GM20431 (cell line): ENCODE measurements around the gene HOXB9.

ENCODE experiments used
- in situ Hi-C: fragments of 300-500 bp; cut with MseI, MboI; formaldehyde crosslinking; loops from one replicate; pipeline ENCODE4 v1.15.0; 2020; ENCODE audit warnings: low sequenced_read_pairs; ENCODE audit not compliant: unreplicated experiment

Gene HOXB9

DNA sequence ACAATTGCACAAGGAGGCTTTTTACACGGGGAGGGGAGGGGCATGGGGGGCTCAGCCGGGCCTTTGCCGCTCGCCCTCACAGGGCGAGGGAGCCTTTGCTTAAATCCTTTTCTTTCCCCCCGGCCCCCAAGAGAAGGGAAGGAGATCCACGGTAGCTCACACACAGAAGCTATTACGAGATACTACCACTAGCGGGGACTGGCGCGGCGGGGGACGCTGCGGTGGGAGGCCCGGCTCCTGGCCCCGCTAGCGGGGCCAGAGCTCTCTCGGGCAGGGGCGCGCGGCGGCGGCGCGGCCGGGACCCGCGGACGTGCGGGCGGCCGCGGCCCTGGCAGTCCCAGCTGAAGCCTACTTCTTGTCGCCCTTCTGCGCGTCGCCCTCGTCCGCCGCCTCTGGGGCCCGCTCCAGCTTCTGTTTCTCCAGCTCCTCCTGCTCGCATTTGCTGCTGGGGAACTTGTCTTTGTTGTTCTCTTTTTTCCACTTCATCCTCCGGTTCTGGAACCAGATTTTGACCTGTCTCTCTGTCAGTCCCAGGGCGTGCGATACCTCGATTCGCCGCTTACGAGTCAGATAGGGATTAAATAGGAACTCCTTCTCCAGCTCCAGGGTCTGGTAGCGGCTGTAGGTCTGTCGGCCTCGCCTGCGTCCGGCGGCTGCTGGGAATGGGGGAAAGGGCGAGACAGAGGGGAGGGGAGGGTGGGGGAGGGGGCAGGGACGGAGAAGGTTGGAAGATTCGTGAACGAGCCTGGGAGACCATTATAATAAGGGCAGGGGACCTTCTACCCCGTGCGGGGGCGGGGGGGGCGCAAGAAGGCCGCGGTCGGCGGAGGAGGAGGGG, 13.1 kb downstream of the HOXB9 start:
- in situ Hi-C loops = no loop called here

DNA sequence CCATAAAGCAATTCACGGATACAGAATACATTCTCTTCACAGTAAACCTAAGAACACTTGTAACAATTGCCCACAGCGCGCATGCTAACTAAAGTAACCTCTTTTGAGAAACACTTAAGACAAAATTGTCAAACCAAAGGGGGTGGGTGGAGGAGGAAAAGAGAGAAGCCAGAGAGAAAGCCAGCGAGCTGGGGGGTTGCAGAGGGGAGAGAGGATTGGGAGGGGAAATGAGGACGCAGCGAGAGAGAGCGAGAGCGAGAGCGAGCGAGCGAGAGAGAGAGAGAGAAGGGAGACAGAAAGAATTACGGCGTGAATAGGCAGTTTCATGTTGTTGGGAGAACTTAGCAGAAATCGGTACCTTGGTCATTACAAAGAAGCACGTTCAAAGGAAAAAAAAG, 13.7 kb downstream of the HOXB9 start:
- in situ Hi-C loops = no loop called here

DNA sequence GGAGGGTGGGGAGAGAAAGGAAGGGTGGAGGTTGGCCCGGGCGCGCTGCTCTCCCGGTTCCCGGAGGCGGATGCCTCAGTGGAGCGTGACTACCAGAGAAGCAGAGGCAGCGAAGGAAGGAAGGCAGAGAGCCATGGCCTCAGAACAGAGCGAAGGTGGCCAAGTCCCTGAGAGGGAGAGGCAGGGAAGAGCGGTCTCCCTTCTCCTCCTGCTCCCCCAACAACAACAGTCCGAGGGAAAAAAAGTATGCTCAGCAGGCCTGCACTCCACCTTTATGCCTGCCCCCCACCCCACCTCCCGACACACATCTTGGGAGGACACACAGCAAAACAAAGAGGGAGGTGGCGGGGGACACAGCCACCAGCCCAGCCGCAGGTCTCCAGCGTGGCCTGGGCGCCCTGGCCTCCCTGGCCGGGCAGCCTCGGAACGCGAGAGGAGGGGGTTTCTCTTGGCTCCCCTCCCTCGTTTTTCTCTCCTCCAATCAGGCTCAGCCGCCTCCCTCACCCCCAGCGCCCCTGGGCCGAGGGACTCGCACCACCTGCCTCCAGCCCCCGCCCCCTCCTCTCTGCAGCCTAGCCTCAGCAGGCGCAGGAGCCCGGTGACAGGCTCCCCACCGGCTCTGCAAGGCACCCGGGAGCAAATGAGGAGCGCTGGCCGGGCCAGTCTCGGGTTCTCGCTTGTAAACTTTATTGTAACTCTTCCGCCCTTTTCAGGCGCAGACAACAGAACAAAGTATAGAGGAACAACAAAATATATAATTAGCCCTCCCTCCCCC, 14.3 kb downstream of the HOXB9 start:
- in situ Hi-C loops = no loop called here

DNA sequence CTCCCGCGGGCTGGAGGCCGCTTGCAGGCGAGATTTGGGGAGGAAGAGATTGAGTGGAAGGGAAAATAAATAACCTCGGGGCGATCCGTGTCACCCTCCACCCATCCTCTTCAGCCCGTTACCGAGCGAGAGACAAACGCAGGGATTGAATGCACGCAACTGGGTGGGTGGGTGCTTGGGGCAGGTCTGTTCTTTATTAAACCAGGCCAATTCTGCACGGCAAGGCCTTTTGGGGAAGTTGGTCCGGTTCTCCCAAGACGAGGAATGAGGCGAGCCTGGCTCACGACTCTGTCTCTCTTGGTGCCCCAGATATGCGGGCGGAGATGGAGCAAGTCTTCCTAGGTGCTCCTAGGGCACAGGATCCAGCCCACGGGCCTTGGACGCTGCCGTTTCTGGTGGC, 14.9 kb downstream of the HOXB9 start:
- in situ Hi-C loops = no loop called here

DNA sequence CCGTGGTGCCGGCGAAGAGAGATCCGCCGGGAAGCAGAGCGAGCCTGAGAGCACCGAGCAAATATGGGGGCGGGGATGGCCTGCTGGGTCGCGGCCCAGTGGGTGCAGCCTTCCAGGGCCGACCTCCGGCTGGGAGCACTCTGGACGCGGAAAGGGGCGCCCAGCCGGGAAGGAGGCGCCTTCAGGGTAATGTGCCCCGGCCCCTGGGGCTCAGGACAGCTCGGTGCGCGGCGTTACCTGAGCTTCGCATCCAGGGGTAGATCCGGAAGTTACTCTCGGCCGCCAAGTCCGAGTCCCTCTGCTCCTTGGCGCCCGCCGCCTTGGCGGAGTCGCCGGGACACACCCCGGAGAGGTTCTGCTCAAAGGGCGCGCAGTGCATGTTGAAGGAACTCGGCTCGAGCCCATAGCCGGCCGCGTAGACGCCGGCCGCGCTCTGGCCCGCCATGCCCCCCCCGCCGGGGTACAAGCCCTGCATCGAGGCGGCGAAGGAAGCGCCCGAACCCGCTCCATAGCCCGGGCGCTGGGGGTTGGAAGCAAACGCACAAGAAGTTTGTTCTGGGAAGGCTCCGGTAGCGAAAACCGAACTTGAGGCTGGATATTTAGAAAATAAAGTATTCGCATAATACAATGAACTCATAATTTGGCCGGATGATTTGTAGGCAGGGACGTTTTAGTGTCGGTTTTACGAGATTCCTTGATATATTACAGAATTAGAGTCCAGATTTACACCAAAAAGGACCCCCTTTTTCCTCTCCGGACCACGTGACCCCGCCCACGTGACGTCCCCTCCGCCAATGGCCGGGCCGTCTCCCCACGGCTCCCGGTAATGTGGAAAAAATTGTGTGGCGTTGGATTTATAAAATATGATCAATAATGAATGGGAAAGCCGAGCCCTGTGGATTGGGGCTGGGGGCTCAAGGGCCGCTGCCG, 15.6 kb downstream of the HOXB9 start, which contains the start of gene HOXB7:
HOXB7 (minus strand) TSS at position 736 of the 930 bp plus-strand sequence; CDS start at position 637, 99 bp downstream.
- in situ Hi-C loops = no loop called here

DNA sequence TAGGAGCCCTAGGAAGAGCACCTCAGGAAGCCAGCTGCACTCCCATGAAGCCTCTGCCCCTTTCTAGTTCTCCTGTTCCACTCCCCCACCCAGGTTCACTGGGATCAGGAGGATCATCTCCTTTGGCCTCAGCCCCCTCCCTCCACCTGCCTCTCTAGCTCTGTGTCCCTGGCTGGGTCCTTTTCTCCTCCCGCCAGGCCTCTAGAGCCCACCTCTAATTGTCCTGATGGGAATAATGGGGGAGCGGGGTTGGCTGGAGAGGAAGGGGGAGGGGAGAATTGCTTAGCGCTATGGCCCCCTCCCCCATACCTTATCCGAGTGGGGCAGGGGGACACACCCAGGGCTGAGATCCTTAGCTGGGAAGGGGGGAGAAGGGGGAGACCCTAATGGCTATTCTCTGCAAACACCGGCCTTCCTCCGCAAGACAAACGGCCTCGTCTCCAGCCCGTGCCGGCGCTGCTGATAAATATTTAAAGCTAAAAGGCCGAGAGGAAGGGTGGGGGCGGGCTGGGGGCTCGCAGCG, 16.3 kb downstream of the HOXB9 start:
- in situ Hi-C loops = no loop called here

DNA sequence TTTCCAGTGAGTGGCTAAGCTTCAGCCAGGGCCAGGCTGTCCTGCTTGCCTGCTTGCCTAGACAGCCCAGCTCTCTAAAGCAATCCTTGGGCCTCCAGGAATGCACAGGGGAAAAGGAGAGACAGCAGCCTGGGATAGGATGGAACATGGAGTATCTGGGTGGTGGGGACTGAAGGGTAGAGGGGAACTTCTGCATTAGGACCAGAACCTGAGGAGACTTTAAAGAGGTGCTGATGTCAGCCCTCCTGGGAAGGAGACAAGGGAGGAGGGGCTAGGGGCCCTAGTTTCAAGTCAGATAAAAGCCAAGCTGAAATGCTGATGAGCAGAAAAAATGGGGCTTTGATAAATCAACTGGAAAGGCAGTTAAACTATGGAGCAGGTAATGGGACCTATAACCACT, 17.1 kb downstream of the HOXB9 start:
- in situ Hi-C loops = no loop called here

DNA sequence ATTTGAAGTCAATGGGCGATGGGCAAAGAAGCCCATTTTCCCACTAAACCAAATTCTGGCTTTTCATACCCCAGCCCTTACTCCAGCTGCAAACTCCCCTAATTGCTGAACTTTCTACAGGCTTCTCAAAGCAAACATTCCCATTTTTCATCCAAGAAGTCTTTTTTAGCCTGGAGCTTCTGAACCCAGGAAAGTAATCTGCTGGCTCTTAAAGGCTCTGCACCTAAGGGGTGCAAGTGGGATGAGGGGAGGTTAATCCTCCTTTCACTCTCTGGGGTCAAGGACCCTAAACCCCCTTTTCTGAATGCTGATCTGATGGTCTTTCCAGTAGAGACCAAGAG, 17.7 kb downstream of the HOXB9 start:
- in situ Hi-C loops = no loop called here

DNA sequence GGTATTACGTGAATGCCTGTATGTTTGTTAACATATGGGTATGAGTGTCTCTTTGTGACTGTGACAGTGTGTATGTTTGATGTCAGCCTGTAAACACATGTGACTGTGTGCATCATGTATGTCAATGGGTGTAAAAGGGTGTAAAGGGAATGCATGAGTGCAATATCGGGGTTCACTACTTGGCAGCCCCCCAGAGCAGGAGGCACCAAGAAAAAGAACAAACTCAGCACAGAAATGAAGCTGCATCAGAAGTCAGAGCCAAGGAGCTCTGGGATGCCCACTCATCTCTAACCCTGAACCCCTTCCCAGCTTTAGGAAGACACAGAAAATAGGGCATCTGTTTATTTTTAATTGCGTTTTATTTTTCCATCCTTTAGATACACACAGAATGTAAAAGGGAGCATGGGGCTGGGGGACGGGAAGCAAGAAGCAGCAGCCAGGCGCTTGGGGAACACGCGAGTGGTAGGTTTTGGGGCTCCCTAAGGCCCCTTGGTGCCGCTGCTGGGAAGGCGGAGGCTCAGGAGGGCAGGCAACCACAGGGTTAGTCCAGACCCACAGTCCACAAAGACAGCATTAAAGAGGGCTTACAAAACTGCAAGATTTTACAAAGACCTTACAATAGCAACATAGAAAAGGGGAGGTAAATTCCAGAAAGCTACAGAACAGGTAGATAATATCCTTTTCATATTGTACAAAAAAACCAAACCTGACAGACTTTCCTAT, 19.1 kb downstream of the HOXB9 start:
- in situ Hi-C loops = no loop called here

DNA sequence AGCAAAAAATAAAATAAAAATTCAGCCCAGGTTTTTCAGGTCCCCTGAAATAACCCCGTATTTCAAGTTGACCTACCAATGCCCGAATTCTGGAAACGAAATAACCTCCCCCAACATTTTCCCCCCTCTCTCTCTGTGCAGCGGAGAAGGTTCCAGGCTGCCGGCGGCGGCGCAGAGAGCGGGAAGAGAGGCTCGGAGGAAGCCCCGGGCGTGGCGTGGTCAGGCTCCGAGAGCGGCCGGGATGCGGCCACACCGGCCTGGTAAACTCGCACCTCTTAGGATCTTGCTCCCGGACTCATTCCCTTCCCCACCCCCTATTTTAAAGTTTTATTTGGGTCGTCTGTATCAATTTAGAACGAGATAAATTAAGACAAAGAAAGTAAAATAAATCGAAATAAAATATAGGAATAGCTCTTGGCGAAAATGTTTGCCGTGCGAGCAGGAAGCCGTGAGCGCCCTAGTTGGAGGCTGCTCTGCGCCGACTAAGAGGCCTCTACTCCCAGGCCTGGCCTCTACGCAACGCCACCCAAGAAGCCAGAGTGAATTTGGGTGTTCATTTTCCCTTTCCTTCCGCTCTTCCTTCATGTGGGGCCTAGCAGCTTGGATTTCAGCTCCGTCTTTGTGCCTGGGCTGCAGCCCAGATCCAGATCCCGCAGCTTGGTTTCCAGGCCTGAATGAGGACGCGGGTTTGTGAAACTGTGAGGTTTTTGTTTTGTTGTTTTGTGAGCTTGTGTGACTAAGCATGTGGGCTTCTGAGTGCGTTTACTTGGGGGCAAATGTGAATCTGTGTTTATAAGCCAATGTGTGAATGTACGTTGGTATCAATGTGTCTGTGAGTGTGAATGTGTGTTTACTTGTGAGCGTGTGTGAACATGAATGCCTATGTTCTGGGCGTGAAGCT, 19.9 kb downstream of the HOXB9 start:
- in situ Hi-C loops = no loop called here

DNA sequence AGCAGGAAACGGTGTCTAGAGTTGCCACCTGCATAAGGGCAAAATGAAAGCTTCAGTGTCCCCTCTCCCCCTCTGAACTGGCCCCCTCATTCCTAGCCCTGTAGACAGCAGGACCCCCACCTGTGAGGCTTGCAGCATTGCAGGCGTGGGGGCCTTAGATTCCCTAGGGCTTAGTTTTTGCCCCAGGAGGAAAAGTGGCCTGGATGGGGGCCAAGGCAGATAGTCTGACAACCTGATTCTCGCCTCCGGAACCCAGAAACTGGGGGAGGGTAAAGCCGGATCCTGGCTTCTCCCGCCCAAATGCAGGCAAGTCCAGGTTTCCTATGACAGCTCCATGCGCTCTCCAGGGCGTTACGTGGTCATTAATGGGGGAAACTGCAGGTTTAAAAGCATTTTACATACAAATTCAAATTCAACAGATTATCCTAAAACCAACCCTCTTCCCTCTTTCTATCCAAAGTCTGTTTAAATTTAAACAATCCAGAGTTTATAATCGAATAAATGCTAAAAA, 20.7 kb downstream of the HOXB9 start:
- in situ Hi-C loops = no loop called here

DNA sequence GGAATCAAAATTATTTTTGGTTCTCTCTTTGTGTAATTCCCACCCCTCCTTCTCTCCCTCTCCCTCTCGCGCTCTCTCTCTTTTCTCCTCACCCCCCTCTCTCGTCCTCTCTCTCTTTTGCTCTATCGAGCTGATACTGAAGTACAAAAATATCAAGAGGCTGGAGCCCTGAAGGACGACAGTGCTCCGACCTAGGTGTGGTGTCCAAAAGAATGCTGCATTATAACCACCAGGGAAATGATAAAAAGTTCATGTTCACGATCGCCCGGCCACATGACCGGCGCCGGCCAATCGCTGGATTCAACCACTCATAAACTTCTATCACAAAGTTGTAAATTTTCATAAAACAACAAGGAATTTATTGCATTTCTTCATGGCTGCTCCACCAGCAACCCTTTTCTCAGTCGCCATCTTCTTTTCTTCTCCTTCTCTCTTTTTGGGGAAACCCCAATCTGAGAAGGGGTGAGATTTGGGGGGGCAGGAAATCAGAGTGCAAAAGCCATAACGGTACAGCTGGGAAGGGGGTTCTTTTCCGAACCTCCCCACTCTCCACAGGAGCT, 21.3 kb downstream of the HOXB9 start, which contains the start of gene HOXB6:
HOXB6 (minus strand) TSS at position 217 of the 560 bp plus-strand sequence. CDS start 6,836 bp downstream, outside the sequence.
- in situ Hi-C loops = no loop called here

DNA sequence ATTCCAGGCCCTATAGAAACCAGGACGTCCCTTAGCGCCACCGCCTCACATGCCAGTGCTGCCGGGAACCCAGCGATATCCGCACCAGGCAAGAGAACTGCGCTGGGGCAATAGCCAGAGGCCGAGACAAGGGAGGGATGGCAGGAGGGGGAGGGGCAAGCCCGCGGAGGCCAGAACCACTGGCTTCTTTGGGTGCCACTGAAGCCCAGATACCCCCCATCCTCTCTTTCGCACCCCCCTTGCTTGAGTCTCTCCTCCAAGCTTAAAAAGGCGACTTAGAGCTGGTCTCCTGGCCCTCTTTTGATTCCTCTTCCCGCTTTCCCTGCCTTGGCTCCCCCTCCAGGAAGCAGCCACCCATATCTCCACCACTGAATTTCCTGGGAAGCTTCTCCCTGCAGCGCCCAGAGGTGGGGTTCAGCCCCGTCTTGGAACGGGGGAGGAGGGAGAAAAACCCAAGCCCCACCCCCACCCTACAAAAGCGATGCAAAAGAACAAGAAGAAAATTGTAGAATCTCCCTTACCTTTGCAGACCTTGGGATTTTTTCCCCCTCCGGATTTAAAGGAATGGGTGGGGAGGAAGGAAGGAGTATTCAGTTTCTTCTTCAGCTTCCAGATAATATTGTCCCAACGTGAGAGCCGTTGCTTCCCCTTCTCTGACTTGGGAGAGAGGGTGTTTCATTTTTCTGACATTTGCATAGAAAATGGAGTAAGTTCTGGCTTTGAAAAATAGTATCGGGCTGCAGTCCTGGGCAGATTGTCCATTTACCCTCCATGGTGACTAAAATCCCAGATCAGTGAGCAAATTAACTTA, 22.0 kb downstream of the HOXB9 start:
- in situ Hi-C loops = no loop called here

DNA sequence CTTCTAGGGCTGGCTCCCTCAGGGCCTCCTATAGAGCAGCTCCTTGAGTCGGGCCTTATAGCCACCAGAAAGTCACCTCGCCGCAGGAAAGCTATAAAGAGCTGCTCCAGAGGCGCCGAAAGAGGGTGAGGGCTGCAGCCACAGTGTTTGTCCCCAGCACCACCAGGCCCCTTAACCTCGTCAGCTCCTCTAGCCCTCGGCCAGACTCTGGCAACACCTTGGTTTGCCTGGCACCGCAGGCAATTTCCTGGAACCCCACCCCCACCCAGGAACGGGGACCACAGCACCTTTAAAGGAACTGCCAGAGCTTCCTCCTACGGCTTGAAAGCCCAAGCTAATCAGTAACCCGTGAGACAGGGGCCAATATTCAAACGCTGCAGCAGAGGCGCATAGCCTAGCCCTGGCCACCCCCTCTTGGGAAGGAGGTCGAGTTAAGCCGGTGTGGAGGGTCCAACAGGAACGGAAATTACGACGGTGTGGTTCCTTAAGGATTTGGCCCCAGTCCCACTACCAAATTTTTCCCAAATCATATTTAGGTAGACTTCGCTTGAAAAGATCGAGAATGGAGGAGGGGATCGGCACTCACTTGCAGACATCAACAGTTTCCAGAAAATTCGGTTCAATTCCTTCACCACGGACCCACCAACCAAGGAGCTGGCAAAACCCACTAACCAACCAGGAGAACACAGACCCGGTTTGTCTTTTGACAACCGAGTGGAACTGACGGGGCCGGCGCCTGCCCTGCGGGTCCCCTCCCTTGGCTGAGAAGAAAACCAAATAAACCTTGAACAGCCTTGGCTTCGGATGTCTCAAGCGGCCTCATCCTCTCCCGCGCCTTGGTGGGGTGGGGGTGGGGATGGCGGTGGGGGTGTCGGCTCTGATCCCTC, 24.4 kb downstream of the HOXB9 start:
- in situ Hi-C loops = no loop called here

DNA sequence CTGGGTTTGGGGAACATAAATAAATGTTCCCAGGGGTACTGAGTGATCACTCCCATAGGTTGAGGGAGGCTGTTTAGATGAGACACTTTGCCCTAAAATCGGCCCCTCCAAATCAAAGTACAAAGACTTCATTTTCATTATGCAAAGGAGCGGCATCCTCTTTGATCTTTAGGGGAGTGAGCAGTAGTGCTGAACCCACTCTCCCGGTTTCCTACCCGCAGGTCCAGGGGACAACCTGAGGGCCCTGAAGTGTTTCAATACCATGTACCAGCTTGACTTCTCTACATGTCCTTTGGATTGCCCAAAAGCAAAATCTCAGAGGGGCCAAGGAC, 25.0 kb downstream of the HOXB9 start:
- in situ Hi-C loops = no loop called here
